IPS-18a (cell line): ENCODE results near the gene LRRC27.

Experiments
- H3K27ac ChIP-seq: one replicate; pipeline ENCODE4 v1.5.1; 2013; ENCODE audit warnings: low read length
- H3K27me3 ChIP-seq: one replicate; pipeline ENCODE4 v1.6.1; 2013; ENCODE audit warnings: mild to moderate bottlenecking, low read length; ENCODE audit not compliant: control insufficient read depth, insufficient read depth
- H3K36me3 ChIP-seq: one replicate; pipeline ENCODE4 v1.6.1; 2013; ENCODE audit warnings: low read depth, low read length; ENCODE audit not compliant: control insufficient read depth
- H3K4me1 ChIP-seq: one replicate; pipeline ENCODE4 v1.6.1; 2013; ENCODE audit warnings: low read depth, low read length; ENCODE audit not compliant: control insufficient read depth
- H3K4me3 ChIP-seq: one replicate; pipeline ENCODE4 v1.5.1; 2013; ENCODE audit warnings: low read length
- H3K9ac ChIP-seq: one replicate; pipeline ENCODE4 v1.6.1; 2013; ENCODE audit warnings: mild to moderate bottlenecking, low read length, moderate library complexity
- H3K9me3 ChIP-seq: one replicate; pipeline ENCODE4 v1.6.1; 2013; ENCODE audit warnings: low read depth, low read length; ENCODE audit not compliant: control insufficient read depth

Gene LRRC27

GRCh38 chr10:132392811-132393694 is 61.1 kb downstream of the LRRC27 start:
- Histone ChIP-seq H3K4me1 (peaks cover 9% of the 10 kb centered on the region), H3K27ac (no peak overlapping the region), H3K9me3 (no peaks in the 10 kb centered on the region), H3K27me3 (peaks cover 13% of the 10 kb centered on the region), H3K9ac (no peak overlapping the region), H3K36me3 (no peaks in the 10 kb centered on the region), H3K4me3 (no peak overlapping the region)

GRCh38 chr10:132393695-132394181 is 61.7 kb downstream of the LRRC27 start:
- Histone ChIP-seq H3K9ac (no peak overlapping the region), H3K36me3 (no peaks in the 10 kb centered on the region), H3K27ac (no peak overlapping the region), H3K4me3 (no peak overlapping the region), H3K9me3 (no peaks in the 10 kb centered on the region), H3K27me3 (peaks cover 19% of the 10 kb centered on the region), H3K4me1 (peaks cover 9% of the 10 kb centered on the region)

DNA sequence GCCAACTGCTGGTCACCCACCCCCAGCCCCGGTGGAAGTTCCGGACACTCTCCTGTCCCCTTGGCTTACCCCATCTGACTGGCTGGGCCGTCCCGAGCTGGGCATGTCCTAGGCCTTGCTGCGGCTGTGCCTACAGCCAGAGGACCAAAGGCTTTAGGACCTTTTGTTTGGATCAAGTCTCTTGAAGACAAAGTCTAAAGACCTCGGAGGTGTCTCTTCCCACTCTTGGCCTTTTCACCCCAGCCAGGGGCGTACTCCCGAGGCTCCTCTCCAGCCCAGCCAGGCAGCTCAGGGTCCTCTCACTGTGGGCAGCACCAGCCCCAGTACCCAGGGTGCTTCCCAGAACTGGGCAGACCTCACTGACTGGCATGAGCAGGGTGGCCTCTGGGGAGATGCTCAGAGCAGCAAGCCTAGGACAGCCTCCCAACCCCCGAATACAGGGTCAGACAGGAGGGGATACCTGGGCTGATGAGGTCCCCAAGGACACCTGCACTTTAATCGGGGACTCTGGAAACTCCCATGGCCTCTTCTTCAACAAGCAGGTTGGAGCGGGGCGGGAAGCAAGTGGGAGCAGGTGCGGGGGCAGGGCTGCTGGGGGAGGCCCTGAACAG is 62.3 kb downstream of the LRRC27 start:
- Histone ChIP-seq H3K27ac (no peak overlapping the region), H3K9ac (no peak overlapping the region), H3K36me3 (no peaks in the 10 kb centered on the region), H3K27me3 (peaks cover 19% of the 10 kb centered on the region), H3K9me3 (no peaks in the 10 kb centered on the region), H3K4me1 (peaks cover 4% of the 10 kb centered on the region), H3K4me3 (no peak overlapping the region)

DNA sequence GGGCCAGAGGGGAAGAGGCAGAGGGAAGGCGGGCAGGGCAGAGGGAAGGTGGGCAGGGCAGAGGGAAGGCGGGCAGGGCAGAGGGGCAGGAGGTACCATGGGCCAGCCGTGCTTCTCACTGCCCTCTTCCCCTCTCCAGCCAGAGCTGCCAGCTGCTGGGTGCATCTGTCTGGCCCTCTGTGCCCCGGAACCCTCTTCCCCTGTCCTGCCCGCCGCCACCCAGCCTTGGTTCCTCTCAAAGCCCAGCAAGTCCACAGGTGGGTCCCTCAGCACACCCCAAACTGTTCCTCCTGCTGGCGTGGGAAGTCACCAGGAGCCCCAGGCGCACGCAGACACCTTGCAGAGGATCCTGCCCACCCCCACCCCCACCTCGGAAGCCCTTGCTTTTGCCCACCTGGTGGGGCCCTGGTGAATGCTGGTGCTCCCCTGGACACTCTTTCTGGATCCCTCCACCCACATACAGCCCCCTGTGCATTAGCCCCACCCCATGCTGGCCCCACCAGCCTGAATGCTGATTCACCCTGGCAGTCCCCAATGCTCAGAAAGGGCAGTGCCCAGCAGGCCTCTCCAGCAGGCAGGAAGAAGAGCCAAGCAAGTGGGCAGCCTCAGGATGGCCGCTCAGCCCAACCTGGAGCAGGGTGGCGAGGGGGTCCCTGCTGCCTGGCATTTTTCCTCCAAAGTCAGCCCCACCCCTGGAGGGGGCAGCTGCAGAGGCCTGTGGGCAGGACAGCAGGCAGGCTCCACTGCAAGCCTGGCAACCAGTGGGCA is 63.1 kb downstream of the LRRC27 start:
- Histone ChIP-seq H3K4me1 (no peaks in the 10 kb centered on the region), H3K9me3 (no peaks in the 10 kb centered on the region), H3K4me3 (peak overlapping the region; percentile 38), H3K27ac (no peak overlapping the region), H3K9ac (no peak overlapping the region), H3K27me3 (peaks cover 19% of the 10 kb centered on the region), H3K36me3 (no peaks in the 10 kb centered on the region)

- Histone ChIP-seq H3K4me1 (peaks cover 3% of the 10 kb centered on the region), H3K27me3 (peaks cover 19% of the 10 kb centered on the region), H3K9ac (no peak overlapping the region), H3K36me3 (no peaks in the 10 kb centered on the region), H3K9me3 (no peaks in the 10 kb centered on the region), H3K27ac (no peak overlapping the region), H3K4me3 (peak overlapping the region; percentile 38)
Observed at GRCh38 chr10:132395704-132396493, 63.9 kb downstream of the LRRC27 start.

DNA sequence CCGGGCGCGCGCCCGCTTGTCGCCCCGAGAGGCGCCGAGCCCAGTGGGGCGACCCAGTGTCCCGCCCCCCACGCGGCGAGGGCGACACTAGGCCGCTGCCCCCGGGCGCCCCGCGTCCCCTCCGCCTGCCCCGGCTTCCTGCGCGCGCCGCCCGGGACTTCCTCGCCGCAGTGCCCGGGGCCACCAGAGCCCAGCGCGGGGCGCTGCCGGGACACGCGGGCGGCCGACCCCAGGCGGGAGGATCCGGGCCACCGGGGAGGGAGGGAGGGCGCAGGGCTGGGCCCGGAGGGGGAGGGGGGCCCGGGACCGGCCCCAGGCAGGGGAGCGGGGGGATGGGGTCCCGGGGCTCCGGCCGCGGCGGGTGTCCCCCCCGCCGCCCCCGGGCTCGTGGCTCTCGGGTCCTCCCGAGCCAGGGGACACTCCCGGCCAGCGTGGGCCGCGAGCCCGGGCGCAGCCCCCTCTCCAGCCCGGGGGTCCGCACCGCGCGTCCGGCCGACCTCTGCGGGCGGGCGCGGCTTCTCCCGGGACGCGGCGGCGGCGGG is 64.6 kb downstream of the LRRC27 start:
- no peak overlapping the region for H3K27ac ChIP-seq
- no peaks in the 10 kb centered on the region for H3K36me3 ChIP-seq
- peaks cover 19% of the 10 kb centered on the region for H3K27me3 ChIP-seq
- H3K9ac ChIP-seq = no peak overlapping the region
- peak overlapping the region; percentile 38 for H3K4me3 ChIP-seq
- no peaks in the 10 kb centered on the region for H3K9me3 ChIP-seq
- peaks cover 4% of the 10 kb centered on the region for H3K4me1 ChIP-seq

GRCh38 chr10:132397036-132397541 is 65.1 kb downstream of the LRRC27 start, which contains the start of gene PWWP2B:
Gene PWWP2B, plus strand, starts transcription at chr10:132397200. Its CDS starts 27 bp downstream, at chr10:132397227.
- peaks cover 19% of the 10 kb centered on the region for H3K27me3 ChIP-seq
- no peaks in the 10 kb centered on the region for H3K9me3 ChIP-seq
- H3K9ac ChIP-seq = no peak within 1 kb of the TSS
- peak within 1 kb of the TSS; percentile 38 for H3K4me3 ChIP-seq
- no peaks in the 10 kb centered on the region for H3K36me3 ChIP-seq
- H3K27ac ChIP-seq = no peak within 1 kb of the TSS
- H3K4me1 ChIP-seq = peaks cover 4% of the 10 kb centered on the region

DNA sequence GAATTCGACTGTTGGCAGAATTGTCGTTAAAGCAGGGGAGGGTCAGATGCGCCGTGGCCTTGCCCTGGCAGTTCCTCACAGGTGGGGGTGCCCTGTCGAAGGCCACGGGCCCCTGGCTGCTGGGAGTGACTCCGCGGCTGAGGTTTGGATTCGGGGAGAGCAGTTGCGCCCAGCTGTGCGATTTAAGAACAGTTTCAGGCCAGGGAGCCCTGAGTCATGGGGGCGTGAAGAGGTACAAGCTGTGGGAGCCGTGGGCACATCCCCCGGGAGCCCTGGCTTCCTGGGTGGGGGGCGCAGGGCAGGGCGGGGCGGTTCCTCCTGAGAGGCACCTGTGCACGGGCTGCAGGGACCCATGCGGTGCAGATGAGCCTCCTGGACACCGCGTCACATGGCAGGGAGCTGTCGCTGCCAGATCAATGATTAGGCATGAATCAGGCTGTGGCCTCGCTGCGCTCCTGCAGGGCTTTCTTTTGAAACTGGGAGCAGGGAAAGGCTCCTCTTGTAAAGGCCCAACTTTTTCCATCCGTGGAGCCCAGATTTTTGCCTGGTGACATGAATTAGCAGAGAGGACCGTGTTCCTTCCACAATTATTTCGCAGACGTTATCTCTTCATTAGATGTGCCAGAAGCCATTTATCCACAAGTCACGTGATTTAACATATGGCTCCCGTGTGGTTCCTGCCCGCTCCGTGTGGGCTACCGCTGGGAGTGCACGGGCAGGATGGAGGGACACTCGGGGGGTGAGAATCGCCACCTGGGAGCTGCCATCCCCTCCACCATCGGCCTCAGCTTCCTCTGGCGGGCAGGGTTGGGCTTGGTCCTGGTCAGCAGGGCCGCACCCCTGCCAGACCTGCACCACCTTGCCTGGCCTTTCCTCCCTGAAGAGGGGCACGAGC is 65.9 kb downstream of the LRRC27 start:
- Histone ChIP-seq H3K4me1 (peaks cover 4% of the 10 kb centered on the region), H3K4me3 (peak overlapping the region; percentile 37), H3K27me3 (peaks cover 19% of the 10 kb centered on the region), H3K36me3 (no peaks in the 10 kb centered on the region), H3K9ac (no peak overlapping the region), H3K9me3 (no peaks in the 10 kb centered on the region), H3K27ac (no peak overlapping the region)

DNA sequence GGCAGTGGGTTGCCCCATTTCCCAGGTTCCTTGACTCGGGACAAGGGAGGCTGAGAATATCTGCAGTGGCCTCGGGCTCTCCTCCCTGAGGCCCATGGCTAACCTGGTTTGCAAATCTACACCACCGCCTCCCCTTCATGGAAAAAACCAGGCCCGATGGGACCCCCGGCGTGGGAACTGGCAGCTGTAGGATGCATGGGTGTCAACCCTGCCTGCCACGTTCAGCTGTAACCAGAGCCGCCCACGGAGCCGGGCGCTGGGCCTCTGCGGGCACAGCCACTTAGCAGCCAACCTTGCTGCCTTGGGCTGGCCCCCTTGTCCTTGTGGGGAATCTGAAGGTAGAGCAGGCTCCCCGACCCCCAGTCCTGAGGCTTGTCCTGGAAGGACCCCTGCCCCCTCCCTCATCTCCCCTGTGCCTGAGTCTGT is 66.6 kb downstream of the LRRC27 start:
- Histone ChIP-seq H3K4me3 (no peak overlapping the region), H3K9ac (no peak overlapping the region), H3K36me3 (no peaks in the 10 kb centered on the region), H3K27ac (no peak overlapping the region), H3K9me3 (no peaks in the 10 kb centered on the region), H3K4me1 (peaks cover 4% of the 10 kb centered on the region), H3K27me3 (peaks cover 19% of the 10 kb centered on the region)
